Measurements from ENCODE around the gene FLRT2. TPM values are rescaled to one million over a fixed set of nuclear protein-coding genes. Genes with fewer than 3 reads are reported as not detected.

Gene FLRT2
- total RNA-seq, 2 donors from 2014 or later = 6.8 to 59.1 TPM

DNA sequence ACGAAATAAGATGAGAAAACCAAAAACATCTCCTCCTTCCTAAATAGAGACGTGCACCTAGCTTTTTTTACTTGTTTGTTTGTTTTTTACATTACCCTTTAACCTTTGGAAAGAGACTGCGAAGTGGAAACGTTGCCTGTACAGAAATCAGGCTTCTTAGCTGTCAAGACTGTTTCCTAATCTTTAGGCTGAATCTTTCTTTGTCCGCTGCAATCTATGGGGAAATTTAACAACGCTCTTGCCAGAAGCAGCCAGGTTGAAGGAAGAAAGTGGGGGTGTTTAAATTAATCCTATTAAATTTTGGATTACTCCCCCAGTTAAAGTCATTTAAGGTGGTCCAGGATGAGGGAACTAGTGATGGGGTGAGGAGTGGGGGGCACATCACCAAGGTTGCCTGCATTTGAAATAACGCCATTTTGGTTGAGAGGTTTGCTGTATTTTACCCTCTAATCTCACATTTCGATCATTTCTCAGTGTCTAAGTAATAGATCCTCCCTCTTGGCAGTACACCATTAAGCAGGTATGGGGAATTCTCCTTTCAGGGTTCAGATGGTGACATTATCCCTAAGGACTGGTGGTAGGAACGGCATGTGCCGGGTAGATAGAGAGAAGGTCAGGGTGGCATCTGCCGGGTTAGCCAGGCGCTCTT lies 2.6 kb downstream of the FLRT2 start:
- intact Hi-C loops (cut with DNase I) = loop anchor here (10.0 kb wide), 2 partner anchors 522 to 1278 kb away; no protein-coding TSS in a partner anchor
- DNase-seq (ENCODE audit: low spot score) = no peak
- Histone ChIP-seq H3K36me3 (no peaks in the 10 kb centered on the region), H3K27me3 (replicated peaks; ENCODE audit: insufficient read depth) (peaks cover 17% of the 10 kb centered on the region), H3K9me3 (no peaks in the 10 kb centered on the region), H3K4me1 (replicated peaks) (no peaks in the 10 kb centered on the region), H3K4me3 (peak overlapping the region; percentile 42 to 49), H3K27ac (peak overlapping the region; percentile 59 to 62)
- no peak for TF ChIP-seq POLR2A (IDR thresholded peaks at IDR 0.05)
- TF ChIP-seq POLR2AphosphoS5 (IDR thresholded peaks at IDR 0.05) = no peak
- TF ChIP-seq, protein P1, sequence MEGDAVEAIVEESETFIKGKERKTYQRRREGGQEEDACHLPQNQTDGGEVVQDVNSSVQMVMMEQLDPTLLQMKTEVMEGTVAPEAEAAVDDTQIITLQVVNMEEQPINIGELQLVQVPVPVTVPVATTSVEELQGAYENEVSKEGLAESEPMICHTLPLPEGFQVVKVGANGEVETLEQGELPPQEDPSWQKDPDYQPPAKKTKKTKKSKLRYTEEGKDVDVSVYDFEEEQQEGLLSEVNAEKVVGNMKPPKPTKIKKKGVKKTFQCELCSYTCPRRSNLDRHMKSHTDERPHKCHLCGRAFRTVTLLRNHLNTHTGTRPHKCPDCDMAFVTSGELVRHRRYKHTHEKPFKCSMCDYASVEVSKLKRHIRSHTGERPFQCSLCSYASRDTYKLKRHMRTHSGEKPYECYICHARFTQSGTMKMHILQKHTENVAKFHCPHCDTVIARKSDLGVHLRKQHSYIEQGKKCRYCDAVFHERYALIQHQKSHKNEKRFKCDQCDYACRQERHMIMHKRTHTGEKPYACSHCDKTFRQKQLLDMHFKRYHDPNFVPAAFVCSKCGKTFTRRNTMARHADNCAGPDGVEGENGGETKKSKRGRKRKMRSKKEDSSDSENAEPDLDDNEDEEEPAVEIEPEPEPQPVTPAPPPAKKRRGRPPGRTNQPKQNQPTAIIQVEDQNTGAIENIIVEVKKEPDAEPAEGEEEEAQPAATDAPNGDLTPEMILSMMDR (IDR thresholded peaks at IDR 0.05) = no peak
- under 1% methylated on average over 12 of the region's 12 CpGs for WGBS

DNA sequence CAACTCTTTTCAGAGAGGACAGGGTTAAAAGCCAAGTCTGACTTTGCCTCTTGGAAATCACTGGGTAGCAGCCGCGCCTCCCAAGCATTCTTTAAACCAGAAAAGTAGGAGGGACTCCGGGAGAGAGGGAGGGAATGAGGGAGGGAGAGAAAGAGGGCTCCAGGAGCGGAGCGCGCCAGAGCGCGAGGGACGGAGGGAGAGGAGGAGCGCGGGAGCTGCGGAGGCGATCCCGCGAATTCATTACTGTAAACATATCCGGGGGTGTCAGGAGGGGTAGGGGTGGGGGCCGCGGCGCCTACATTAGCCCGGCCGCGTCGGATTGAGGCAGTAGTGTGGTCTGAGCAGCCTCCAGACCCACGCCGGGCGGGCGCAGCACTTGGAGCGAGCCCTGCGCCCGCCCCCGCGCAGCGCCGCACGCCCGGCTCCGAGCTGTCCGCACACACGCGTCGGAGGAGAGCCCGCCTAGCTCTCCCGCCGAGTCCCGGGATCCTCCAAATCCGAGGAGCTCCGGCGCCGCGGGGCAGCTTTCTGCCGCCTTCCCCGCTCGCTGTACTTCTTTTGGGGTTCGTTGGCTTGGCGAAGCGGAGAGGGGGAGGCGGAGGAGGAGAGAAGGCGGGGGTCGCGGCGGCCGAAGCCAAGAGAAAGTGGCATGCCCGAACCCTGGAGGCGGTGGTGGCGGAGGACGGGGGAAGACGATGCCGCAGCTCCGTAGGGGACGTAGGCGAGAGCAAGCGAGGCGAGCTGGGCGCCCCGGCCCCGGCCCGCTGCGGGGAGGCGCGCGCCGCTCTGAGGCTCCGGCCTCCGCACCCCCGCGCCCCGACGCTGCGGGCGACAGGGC lies 3.3 kb downstream of the FLRT2 start:
- Histone ChIP-seq H3K27ac (peak overlapping the region; percentile 59 to 62), H3K9me3 (no peaks in the 10 kb centered on the region), H3K36me3 (no peaks in the 10 kb centered on the region), H3K27me3 (replicated peaks; ENCODE audit: insufficient read depth) (peaks cover 17% of the 10 kb centered on the region), H3K4me1 (replicated peaks) (no peaks in the 10 kb centered on the region), H3K4me3 (peak overlapping the region; percentile 42 to 49)
- WGBS = under 1% methylated on average over 86 of the region's 90 CpGs
- intact Hi-C loops (cut with DNase I) = loop anchor here (10.0 kb wide), 2 partner anchors 522 to 1278 kb away; no protein-coding TSS in a partner anchor
- TF ChIP-seq POLR2AphosphoS5 (IDR thresholded peaks at IDR 0.05) (peak; percentile 37), POLR2A (IDR thresholded peaks at IDR 0.05) (no peak)
- DNase-seq (ENCODE audit: low spot score) = peak; percentile 25

DNA sequence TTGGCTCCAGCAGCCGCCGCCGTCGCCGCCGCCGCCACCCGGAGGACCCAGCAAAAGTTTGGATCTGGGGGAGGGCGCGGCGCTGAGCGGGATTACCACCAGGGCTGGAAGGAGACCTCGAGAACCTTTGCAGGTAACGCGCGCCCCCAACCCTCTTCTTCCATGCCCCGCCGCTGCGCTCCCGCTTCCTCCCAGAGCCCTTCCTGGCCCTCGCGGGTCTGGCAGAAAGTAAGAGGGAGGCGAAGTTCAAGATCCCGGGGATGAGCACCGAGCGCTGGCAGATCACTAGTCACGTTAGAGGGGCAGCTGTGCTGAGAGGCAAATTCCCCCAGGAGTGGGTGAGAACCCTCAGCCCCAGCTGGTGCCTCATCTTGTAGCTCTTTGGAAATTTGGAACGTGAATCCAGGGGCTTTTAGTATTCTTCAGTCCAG lies 3.9 kb downstream of the FLRT2 start:
- H3K4me1 ChIP-seq (replicated peaks) = no peaks in the 10 kb centered on the region
- H3K27ac ChIP-seq = peak overlapping the region in 1 of 2 donors; percentile 62
- H3K9me3 ChIP-seq = no peaks in the 10 kb centered on the region
- peak overlapping the region; percentile 42 to 49 for H3K4me3 ChIP-seq
- H3K36me3 ChIP-seq = no peaks in the 10 kb centered on the region
- H3K27me3 ChIP-seq (replicated peaks; ENCODE audit: insufficient read depth) = peaks cover 17% of the 10 kb centered on the region
- intact Hi-C loops (cut with DNase I) = loop anchor here (10.0 kb wide), 2 partner anchors 521 to 1279 kb away; no protein-coding TSS in a partner anchor
- TF ChIP-seq POLR2A (IDR thresholded peaks at IDR 0.05) (no peak), POLR2AphosphoS5 (IDR thresholded peaks at IDR 0.05) (no peak)
- TF ChIP-seq, protein P1 (IDR thresholded peaks at IDR 0.05) = no peak
- no peak for DNase-seq (ENCODE audit: low spot score)
- WGBS = under 1% methylated on average over 25 of the region's 28 CpGs

DNA sequence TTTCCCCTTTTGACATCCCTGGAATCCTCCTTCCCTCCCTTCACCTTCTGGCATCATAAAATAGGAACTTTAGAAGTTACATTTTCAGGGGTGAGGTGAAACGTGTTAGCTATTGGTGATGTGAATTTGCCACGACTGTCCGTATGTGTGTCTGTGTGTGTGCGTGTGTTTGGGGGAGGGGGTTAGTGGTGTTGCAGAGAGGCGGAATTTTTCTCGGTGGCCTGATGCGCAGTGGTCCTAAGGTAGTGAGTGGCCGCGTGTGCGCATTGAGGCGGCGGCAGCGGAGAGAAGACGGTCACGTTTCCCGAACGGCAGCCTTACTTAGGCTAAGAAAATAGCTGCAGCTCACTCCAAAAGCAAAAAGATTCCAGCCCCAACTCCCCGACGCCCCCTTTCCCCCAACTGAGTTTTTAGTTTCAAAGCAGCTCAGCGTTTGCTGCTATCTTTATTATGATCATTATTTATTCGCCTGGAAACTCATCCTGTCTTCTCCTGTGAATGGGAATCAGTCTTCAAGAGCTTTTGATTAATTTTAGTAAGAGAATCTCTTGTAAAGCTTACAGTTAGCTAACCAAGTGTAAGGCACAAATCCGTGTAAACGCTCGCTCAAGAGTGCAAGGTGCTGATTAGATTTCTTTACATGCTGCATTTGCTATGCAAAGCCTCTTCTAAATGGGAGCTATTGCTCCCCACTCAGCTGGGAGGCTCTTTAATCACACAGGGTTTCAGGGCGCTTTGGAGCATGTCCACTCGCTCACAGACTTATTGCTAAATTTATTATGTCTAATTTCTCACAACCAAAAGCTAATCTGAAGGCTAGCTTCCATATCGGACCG lies 4.7 kb downstream of the FLRT2 start:
- no peaks in the 10 kb centered on the region for H3K4me1 ChIP-seq (replicated peaks)
- peak overlapping the region in 1 of 2 donors; percentile 62 for H3K27ac ChIP-seq
- peaks cover 16% of the 10 kb centered on the region for H3K27me3 ChIP-seq (replicated peaks; ENCODE audit: insufficient read depth)
- DNase-seq (ENCODE audit: low spot score) = peak; percentile 5
- TF ChIP-seq POLR2A (IDR thresholded peaks at IDR 0.05) (no peak), POLR2AphosphoS5 (IDR thresholded peaks at IDR 0.05) (no peak)
- TF ChIP-seq, protein P1 (IDR thresholded peaks at IDR 0.05) = no peak
- H3K9me3 ChIP-seq = no peaks in the 10 kb centered on the region
- intact Hi-C loops (cut with DNase I) = loop anchor here (10.0 kb wide), 2 partner anchors 520 to 1280 kb away; no protein-coding TSS in a partner anchor
- H3K36me3 ChIP-seq = no peaks in the 10 kb centered on the region
- H3K4me3 ChIP-seq = peak overlapping the region; percentile 42 to 49
- WGBS = 11% methylated on average over 28 of the region's 28 CpGs
